Measurements from ENCODE around the gene OR4L1. TPM values are rescaled to one million over a fixed set of nuclear protein-coding genes. Genes with fewer than 3 reads are reported as not detected.

Gene OR4L1
- not detected in 2 replicates for total RNA-seq
- total RNA-seq (2013) = not detected
- not detected in 2 replicates for polyA plus RNA-seq
- polyA minus RNA-seq = not detected in 2 replicates

- Mint-ChIP-seq H3K4me1 (no peaks in the 10 kb centered on the region), H3K4me3 (no peak within 1 kb of the TSS), H3K9me3 (ENCODE audit: insufficient read depth) (peaks cover 2% of the 10 kb centered on the region), H3K27me3 (peaks cover 10% of the 10 kb centered on the region), H3K27ac (no peak within 1 kb of the TSS)
- no peak within 1 kb of the TSS for H3K4me2 ChIP-seq (replicated peaks; ENCODE audit: low read depth, low read length, poor library complexity, severe bottlenecking)
- ChIA-PET CTCF (no interaction called here), POLR2A (no interaction called here)
- no peak within 1 kb of the TSS for H3K9ac ChIP-seq (ENCODE audit: low read length)
- H4K20me1 ChIP-seq (ENCODE audit: control insufficient read depth, insufficient read depth, low read length, poor library complexity, severe bottlenecking) = no peaks in the 10 kb centered on the region
- H3K27ac ChIP-seq (ENCODE audit: low read length in 2 of 2) = no peak within 1 kb of the TSS
- no peak for DNase-seq
- H3K79me2 ChIP-seq (ENCODE audit: control insufficient read depth, insufficient read depth, low read length) = no peaks in the 10 kb centered on the region
- no peak within 1 kb of the TSS for H3K4me3 ChIP-seq (ENCODE audit: control extremely low read depth in 1 of 5, extremely low read depth in 1 of 5, insufficient read depth in 1 of 5, low read depth in 2 of 5, low read length in 4 of 5)
- TF ChIP-seq CTCF (IDR thresholded peaks at IDR 0.05) (no peak), EZH2 (IDR thresholded peaks at IDR 0.05; ENCODE audit: borderline replicate concordance, insufficient read depth, low read depth, low read length, poor library complexity, severe bottlenecking) (no peak)
- no peaks in the 10 kb centered on the region for H3K27me3 ChIP-seq (replicated peaks in 1 of 4; ENCODE audit: control extremely low read depth in 1 of 4, control insufficient read depth in 3 of 4, insufficient read depth in 4 of 4, low read length in 3 of 4)
- no peak within 1 kb of the TSS for H2AFZ ChIP-seq (ENCODE audit: insufficient read depth, low read depth, low read length, poor library complexity, severe bottlenecking)
- H3K4me1 ChIP-seq (ENCODE audit: control insufficient read depth in 2 of 2, insufficient read depth in 2 of 2, low read length in 2 of 2) = no peaks in the 10 kb centered on the region
- WGBS (ENCODE audit: insufficient coverage) = no CpG with 5 or more reads among the region's 2 CpGs
- intact Hi-C loops (cut with micrococcal nuclease) = no loop called here
- H3K36me3 ChIP-seq (replicated peaks in 1 of 2; ENCODE audit: control extremely low read depth in 1 of 2, control insufficient read depth in 1 of 2, extremely low read depth in 1 of 2, insufficient read depth in 2 of 2, low read length in 1 of 2) = no peaks in the 10 kb centered on the region
- H3K9me3 ChIP-seq (ENCODE audit: control extremely low read depth in 1 of 3, control insufficient read depth in 2 of 3, insufficient read depth in 1 of 3, low read length in 2 of 3) = peaks cover 0 to 4% (median 0%) of the 10 kb centered on the region in 3 donors
- ATAC-seq (ENCODE audit: low read depth) = no peak
These were observed at the start of gene OR4L1 for GRCh38 chr14:20059745-20060144. TSS of gene OR4L1 (plus strand) at chr14:20060045. CDS start at chr14:20060045, 0 bp downstream.

GRCh38 chr14:20019257-20019865 is 40.5 kb upstream of the OR4L1 start, which contains the start of gene OR4K14:
TSS of gene OR4K14 (minus strand) at chr14:20019307. CDS start at chr14:20015193, 4,114 bp downstream.
- H3K4me3 ChIP-seq (ENCODE audit: control extremely low read depth in 1 of 5, extremely low read depth in 1 of 5, insufficient read depth in 1 of 5, low read depth in 2 of 5, low read length in 4 of 5) = no peak within 1 kb of the TSS
- intact Hi-C loops (cut with micrococcal nuclease) = no loop called here
- H4K20me1 ChIP-seq (ENCODE audit: control insufficient read depth, insufficient read depth, low read length, poor library complexity, severe bottlenecking) = no peaks in the 10 kb centered on the region
- ChIA-PET CTCF (no interaction called here), POLR2A (no interaction called here)
- H3K9me3 ChIP-seq (ENCODE audit: control extremely low read depth in 1 of 3, control insufficient read depth in 2 of 3, insufficient read depth in 1 of 3, low read length in 2 of 3) = peaks cover 0 to 2% (median 0%) of the 10 kb centered on the region in 3 donors
- H2AFZ ChIP-seq (ENCODE audit: insufficient read depth, low read depth, low read length, poor library complexity, severe bottlenecking) = no peak within 1 kb of the TSS
- H3K9ac ChIP-seq (ENCODE audit: low read length) = no peak within 1 kb of the TSS
- Mint-ChIP-seq H3K27me3 (no peaks in the 10 kb centered on the region), H3K4me3 (no peak within 1 kb of the TSS), H3K27ac (no peak within 1 kb of the TSS), H3K9me3 (ENCODE audit: insufficient read depth) (no peaks in the 10 kb centered on the region), H3K4me1 (no peaks in the 10 kb centered on the region)
- H3K36me3 ChIP-seq (replicated peaks in 1 of 2; ENCODE audit: control extremely low read depth in 1 of 2, control insufficient read depth in 1 of 2, extremely low read depth in 1 of 2, insufficient read depth in 2 of 2, low read length in 1 of 2) = no peaks in the 10 kb centered on the region
- TF ChIP-seq CTCF (IDR thresholded peaks at IDR 0.05) (no peak), EZH2 (IDR thresholded peaks at IDR 0.05; ENCODE audit: borderline replicate concordance, insufficient read depth, low read depth, low read length, poor library complexity, severe bottlenecking) (no peak)
- no CpG with 5 or more reads among the region's 2 CpGs for WGBS (ENCODE audit: insufficient coverage)
- DNase-seq (no peak), ATAC-seq (ENCODE audit: low read depth) (no peak)
- no peak within 1 kb of the TSS for H3K27ac ChIP-seq (ENCODE audit: low read length in 2 of 2)
- no peaks in the 10 kb centered on the region for H3K27me3 ChIP-seq (replicated peaks in 1 of 4; ENCODE audit: control extremely low read depth in 1 of 4, control insufficient read depth in 3 of 4, insufficient read depth in 4 of 4, low read length in 3 of 4)
- no peaks in the 10 kb centered on the region for H3K4me1 ChIP-seq (ENCODE audit: control insufficient read depth in 2 of 2, insufficient read depth in 2 of 2, low read length in 2 of 2)
- H3K79me2 ChIP-seq (ENCODE audit: control insufficient read depth, insufficient read depth, low read length) = no peaks in the 10 kb centered on the region
- no peak within 1 kb of the TSS for H3K4me2 ChIP-seq (replicated peaks; ENCODE audit: low read depth, low read length, poor library complexity, severe bottlenecking)

All from B cell (primary cell).